ENCODE results near the gene TCAF1.

TCAF1 gene

DNA sequence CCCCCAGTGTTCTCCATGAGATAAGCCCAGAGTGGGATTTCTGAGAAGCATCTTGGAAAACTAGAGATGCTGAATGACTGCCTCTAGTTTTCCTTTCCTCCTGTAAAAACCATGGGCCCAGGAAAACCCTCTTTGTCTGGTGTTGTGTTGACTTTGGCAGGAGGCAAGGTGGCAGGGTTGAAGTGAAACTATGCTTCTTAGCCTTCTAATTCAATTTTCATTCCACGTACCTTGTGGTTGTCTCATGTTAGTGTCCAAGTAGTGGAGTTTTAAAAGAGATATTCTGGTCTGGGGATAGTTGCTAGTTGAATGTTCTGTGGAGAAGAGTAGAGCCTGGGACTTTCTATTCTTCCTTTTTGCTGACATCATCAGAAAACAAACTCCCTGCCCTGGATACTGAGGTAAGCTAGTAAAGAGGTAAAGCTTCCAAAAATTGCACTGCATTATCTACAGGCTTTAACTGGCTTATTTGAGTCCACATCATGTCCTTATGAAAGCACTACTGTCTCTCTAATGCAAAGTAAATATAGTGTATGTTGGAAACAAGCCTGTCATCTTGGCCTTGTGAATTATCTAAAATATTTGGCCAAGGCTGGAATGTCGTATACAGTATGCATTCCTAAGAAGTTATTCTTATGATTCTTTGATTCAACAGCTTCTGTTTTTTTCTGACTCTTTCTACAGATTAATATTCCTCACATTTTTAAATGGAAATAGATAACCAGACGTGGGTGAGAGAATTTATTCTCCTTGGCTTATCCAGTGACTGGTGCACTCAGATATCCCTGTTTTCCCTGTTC is 32.8 kb upstream of the TCAF1 start, which contains the start of gene OR2F2:
Gene OR2F2, plus strand, starts transcription at position 708 of the 800 bp plus-strand sequence. Its CDS starts 0 bp downstream, at position 708.
- no peak within 1 kb of the TSS for H3K27ac ChIP-seq
- no peak for DNase-seq (ENCODE audit: low read depth, low spot score)
- no peak within 1 kb of the TSS for H3K4me3 ChIP-seq
- no peak within 1 kb of the TSS for H3K9ac ChIP-seq (ENCODE audit: insufficient read length)
- no peaks in the 10 kb centered on the region for H3K36me3 ChIP-seq (ENCODE audit: insufficient read depth, low read length)
- H3K9me3 ChIP-seq (ENCODE audit: low read depth, low read length): no peaks in the 10 kb centered on the region
- TF ChIP-seq FOXP2 (optimal IDR thresholded peaks at IDR 0.05; ENCODE audit: control extremely low read depth, extremely low read length, insufficient read depth): no peak
- no peak for TF ChIP-seq EZH2 (IDR thresholded peaks at IDR 0.05)

DNA sequence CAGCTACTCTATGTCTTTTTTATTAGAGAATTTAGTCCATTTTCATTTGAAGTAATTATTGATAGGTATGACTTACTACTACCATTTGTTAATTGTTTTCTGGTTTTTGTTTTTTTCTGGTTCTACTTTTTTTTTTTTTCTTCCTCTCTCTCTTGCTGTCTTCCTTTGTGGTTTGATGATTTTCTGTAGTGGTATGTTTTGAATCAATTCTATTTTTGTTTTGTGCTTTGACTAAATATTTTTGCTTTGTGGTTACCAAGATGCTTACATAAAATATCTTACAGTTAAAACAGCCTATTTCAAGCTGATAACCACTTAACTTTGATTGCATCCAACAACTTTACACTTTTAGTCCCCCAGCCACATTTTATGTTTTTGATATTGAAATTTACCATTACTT is 29.8 kb upstream of the TCAF1 start:
- no peak for DNase-seq (ENCODE audit: low read depth, low spot score)
- TF ChIP-seq POLR2AphosphoS5 (IDR thresholded peaks at IDR 0.05; ENCODE audit: borderline replicate concordance, low read depth, low read length) (no peak), FOXP2 (optimal IDR thresholded peaks at IDR 0.05; ENCODE audit: control extremely low read depth, extremely low read length, insufficient read depth) (no peak), EZH2 (IDR thresholded peaks at IDR 0.05) (no peak)
- Histone ChIP-seq H3K27ac (no peak overlapping the region), H3K9ac (ENCODE audit: insufficient read length) (no peak overlapping the region), H3K9me3 (ENCODE audit: low read depth, low read length) (no peaks in the 10 kb centered on the region), H3K4me3 (no peak overlapping the region), H3K36me3 (ENCODE audit: insufficient read depth, low read length) (no peaks in the 10 kb centered on the region)

DNA sequence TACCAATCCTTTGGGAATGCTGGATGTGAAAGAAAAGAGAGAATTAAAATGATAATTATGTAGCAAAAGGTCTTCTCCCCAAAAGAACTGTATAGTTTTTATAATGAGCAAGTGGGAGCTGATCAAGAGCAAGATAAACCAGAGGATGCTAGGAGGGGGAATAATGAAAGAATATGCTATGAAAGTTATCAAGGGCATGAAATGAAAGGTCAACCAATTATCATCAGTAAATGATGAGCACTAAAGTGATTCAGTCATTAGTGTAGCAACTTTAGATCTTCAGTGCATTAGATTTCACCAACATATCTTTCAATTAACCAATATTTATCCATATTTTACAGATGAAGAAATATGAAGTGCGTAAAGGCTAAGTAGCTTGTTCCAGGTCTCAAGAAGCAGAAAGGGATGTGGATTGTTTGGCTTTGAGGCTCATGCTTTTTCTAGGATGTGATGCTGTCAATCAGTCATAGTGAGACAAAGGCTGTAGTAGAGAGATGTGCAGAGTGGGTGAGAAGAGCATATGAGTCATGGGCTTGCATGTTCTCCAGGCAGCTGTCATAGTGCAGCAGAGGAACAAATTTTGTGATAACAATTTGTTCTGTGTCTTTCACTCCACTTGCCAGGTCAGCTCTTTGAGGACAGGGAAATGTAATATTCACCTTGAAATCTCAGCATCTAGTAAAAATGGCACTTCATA is 27.4 kb upstream of the TCAF1 start:
- Histone ChIP-seq H3K36me3 (ENCODE audit: insufficient read depth, low read length) (no peaks in the 10 kb centered on the region), H3K9ac (ENCODE audit: insufficient read length) (no peak overlapping the region), H3K4me3 (no peak overlapping the region), H3K27ac (no peak overlapping the region), H3K9me3 (ENCODE audit: low read depth, low read length) (no peaks in the 10 kb centered on the region)
- no peak for TF ChIP-seq FOXP2 (optimal IDR thresholded peaks at IDR 0.05; ENCODE audit: control extremely low read depth, extremely low read length, insufficient read depth)
- no peak for TF ChIP-seq POLR2AphosphoS5 (IDR thresholded peaks at IDR 0.05; ENCODE audit: borderline replicate concordance, low read depth, low read length)
- no peak for TF ChIP-seq EZH2 (IDR thresholded peaks at IDR 0.05)
- DNase-seq (ENCODE audit: low read depth, low spot score): no peak

DNA sequence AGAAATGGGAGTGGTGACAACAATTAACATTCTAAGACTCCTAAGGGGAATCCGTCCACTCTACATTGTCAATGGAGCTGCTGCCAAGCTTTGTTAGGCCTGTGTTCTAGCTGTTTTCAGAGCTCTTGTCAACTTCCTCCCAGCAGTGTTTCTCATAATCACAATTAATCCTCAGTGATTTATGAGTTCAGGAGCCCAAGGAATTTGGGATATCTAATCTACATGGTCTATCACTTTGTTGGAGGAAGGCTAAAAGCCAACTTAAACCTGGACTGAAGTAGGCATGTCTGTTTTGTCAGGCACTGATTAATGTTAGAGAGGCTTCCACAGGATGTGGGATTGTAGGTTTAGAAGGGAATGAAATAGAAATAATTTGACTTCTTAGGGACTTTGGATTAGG is 22.9 kb upstream of the TCAF1 start:
- Histone ChIP-seq H3K9ac (ENCODE audit: insufficient read length) (no peak overlapping the region), H3K27ac (no peak overlapping the region), H3K9me3 (ENCODE audit: low read depth, low read length) (no peaks in the 10 kb centered on the region), H3K4me3 (no peak overlapping the region), H3K36me3 (ENCODE audit: insufficient read depth, low read length) (no peaks in the 10 kb centered on the region)
- TF ChIP-seq POLR2AphosphoS5 (IDR thresholded peaks at IDR 0.05; ENCODE audit: borderline replicate concordance, low read depth, low read length) (no peak), FOXP2 (optimal IDR thresholded peaks at IDR 0.05; ENCODE audit: control extremely low read depth, extremely low read length, insufficient read depth) (no peak), EZH2 (IDR thresholded peaks at IDR 0.05) (no peak)
- no peak for DNase-seq (ENCODE audit: low read depth, low spot score)

DNA sequence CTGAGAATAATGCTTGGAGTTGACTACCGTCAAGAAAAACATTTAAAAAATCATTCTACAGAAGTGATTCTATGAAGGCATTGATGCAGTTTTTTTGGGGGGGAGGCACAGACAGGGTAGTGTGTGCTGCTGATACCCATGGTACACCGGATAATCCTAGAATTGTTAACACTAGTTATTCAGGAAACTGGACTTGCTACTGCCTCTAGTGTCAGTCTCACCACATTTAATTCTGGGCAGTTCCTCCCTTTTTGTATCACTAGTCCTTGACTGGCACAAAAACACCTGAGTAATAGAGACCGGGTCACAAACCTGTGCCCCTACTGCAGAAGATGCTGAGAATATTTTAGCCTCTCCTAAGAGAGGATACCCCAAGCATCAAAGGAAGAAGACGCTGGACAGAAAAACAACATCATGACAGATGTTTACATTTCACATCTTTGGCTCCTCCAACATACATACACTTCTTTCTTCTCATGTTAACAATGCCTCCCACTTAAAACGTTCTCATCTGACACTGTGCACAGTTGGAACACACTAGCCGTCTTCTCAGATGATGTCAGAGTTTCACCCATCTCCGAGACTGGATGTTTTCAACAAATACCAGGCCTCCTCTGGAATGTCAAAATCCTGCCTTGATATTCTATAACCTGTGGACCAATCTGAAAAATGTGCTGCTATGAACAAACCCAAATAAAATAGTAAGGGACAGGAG is 13.1 kb upstream of the TCAF1 start:
- no peak for DNase-seq (ENCODE audit: low read depth, low spot score)
- H3K36me3 ChIP-seq (ENCODE audit: insufficient read depth, low read length): no peaks in the 10 kb centered on the region
- no peaks in the 10 kb centered on the region for H3K9me3 ChIP-seq (ENCODE audit: low read depth, low read length)
- TF ChIP-seq FOXP2 (optimal IDR thresholded peaks at IDR 0.05; ENCODE audit: control extremely low read depth, extremely low read length, insufficient read depth) (no peak), EZH2 (IDR thresholded peaks at IDR 0.05) (no peak), POLR2AphosphoS5 (IDR thresholded peaks at IDR 0.05; ENCODE audit: borderline replicate concordance, low read depth, low read length) (no peak)
- H3K4me3 ChIP-seq: no peak overlapping the region
- H3K27ac ChIP-seq: no peak overlapping the region
- H3K9ac ChIP-seq (ENCODE audit: insufficient read length): no peak overlapping the region

DNA sequence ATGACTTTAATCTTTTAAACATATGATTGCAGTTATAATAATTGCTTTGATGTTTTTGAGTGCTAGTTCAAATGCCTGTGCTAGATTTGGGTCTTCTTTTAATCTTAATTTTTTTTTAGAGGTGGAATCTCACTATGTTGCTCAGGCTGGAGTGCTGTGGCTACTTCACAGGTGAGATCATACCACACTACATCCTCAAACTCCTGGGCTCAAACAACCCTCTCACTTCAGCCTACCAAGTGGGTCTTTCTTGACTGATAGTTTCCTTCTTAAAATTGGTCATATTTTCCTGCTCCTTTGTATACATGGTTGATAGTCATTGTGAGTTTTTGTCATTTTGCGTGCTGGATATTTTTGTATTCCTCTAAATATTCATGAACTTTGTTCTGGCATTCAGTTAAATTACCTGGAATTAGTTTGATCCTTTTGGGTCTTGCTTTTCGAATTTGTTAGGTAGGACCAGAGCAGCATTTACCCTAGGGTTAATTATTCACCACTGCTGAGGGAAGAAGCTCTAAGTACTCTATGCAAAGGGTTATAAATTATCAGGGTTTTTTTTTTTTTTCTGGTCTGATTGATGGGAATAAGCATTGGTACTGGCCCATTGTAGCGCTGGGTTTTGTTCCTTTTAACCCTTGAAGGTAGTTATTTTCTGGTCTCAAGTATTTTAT is 12.1 kb upstream of the TCAF1 start:
- Histone ChIP-seq H3K4me3 (no peak overlapping the region), H3K36me3 (ENCODE audit: insufficient read depth, low read length) (no peaks in the 10 kb centered on the region), H3K9me3 (ENCODE audit: low read depth, low read length) (no peaks in the 10 kb centered on the region), H3K27ac (no peak overlapping the region), H3K9ac (ENCODE audit: insufficient read length) (no peak overlapping the region)
- DNase-seq (ENCODE audit: low read depth, low spot score): no peak
- TF ChIP-seq FOXP2 (optimal IDR thresholded peaks at IDR 0.05; ENCODE audit: control extremely low read depth, extremely low read length, insufficient read depth): no peak
- TF ChIP-seq POLR2AphosphoS5 (IDR thresholded peaks at IDR 0.05; ENCODE audit: borderline replicate concordance, low read depth, low read length): no peak
- TF ChIP-seq EZH2 (IDR thresholded peaks at IDR 0.05): no peak

DNA sequence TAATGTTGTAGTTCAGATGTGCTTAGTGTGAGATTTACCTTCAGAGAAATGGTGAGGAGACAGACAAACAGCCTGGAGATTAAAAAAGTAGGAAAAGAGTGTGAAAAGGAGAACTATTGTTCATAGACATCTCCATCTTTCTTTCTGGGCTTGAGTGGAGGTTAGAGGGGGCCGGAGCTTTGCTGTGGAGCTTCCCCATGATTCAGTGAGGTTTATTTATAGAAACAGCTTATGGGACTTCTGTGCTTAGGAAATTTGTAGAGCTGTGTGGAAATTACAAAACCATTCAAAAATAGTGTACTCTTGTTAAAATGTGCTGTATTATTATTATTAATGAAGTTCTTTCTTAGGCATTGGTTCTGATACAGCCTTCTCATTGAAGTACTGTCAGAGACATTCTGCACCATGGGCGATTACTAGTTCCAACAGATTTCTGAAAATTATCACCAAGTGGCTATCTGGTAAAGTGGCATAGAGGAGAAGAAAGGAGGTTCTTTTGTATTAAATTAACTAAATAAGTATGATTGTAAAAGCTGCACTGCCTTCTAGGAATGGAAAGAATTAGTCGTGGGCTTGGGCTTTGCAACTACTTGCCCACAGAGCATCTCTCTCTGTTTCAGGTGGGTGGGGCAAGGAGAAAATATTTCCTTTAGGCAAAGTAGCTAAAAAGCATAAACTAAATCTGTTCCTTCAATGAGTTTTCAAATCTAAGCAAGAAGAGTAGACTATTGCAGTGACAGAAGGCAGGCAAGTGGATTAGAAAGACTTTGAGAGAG is 8.7 kb upstream of the TCAF1 start:
- H3K4me3 ChIP-seq: no peak overlapping the region
- H3K9me3 ChIP-seq (ENCODE audit: low read depth, low read length): no peaks in the 10 kb centered on the region
- H3K27ac ChIP-seq: no peak overlapping the region
- no peak overlapping the region for H3K9ac ChIP-seq (ENCODE audit: insufficient read length)
- no peak for TF ChIP-seq POLR2AphosphoS5 (IDR thresholded peaks at IDR 0.05; ENCODE audit: borderline replicate concordance, low read depth, low read length)
- no peak for TF ChIP-seq EZH2 (IDR thresholded peaks at IDR 0.05)
- TF ChIP-seq FOXP2 (optimal IDR thresholded peaks at IDR 0.05; ENCODE audit: control extremely low read depth, extremely low read length, insufficient read depth): no peak
- no peaks in the 10 kb centered on the region for H3K36me3 ChIP-seq (ENCODE audit: insufficient read depth, low read length)
- DNase-seq (ENCODE audit: low read depth, low spot score): no peak
